T-helper 22 cell (primary cell): ENCODE data around the gene SKOR2.

Experiments used
- DNase-seq: peaks from one replicate; pipeline ENCODE4 v3.0.0-alpha.2; 2020; ENCODE audit warnings: low read depth

Gene SKOR2

GRCh38 chr18:47260120-47260923 is 8.9 kb upstream of the SKOR2 start:
- DNase-seq, result no peak

GRCh38 chr18:47254341-47254939 is 3.0 kb upstream of the SKOR2 start:
- no peak for DNase-seq

- DNase-seq, result no peak
These were observed 1.7 kb upstream of the SKOR2 start for GRCh38 chr18:47253101-47253654.

GRCh38 chr18:47250391-47251046 is 941 bp downstream of the SKOR2 start:
- DNase-seq, result no peak

- no peak for DNase-seq
These were observed 2.0 kb downstream of the SKOR2 start for GRCh38 chr18:47249314-47249981.

- no peak for DNase-seq
These were observed 2.7 kb downstream of the SKOR2 start for GRCh38 chr18:47248604-47249313.

GRCh38 chr18:47248115-47248603 is 3.3 kb downstream of the SKOR2 start:
- DNase-seq, result no peak

- no peak for DNase-seq
These were observed 3.9 kb downstream of the SKOR2 start for GRCh38 chr18:47247416-47248114.

GRCh38 chr18:47247036-47247415 is 4.4 kb downstream of the SKOR2 start:
- no peak for DNase-seq

- DNase-seq, result no peak
These were observed 5.2 kb downstream of the SKOR2 start for GRCh38 chr18:47246027-47246971.

- no peak for DNase-seq
These were observed 7.4 kb downstream of the SKOR2 start for GRCh38 chr18:47244086-47244485.

GRCh38 chr18:47235096-47235495 is 16.4 kb downstream of the SKOR2 start:
- no peak for DNase-seq

- no peak for DNase-seq
These were observed 24.8 kb downstream of the SKOR2 start for GRCh38 chr18:47226660-47227059.

- DNase-seq, result no peak
These were observed 35.8 kb downstream of the SKOR2 start for GRCh38 chr18:47215554-47216138.

GRCh38 chr18:47209171-47209570 is 42.3 kb downstream of the SKOR2 start:
- DNase-seq, result no peak

GRCh38 chr18:47206945-47207637 is 44.4 kb downstream of the SKOR2 start:
- no peak for DNase-seq

- no peak for DNase-seq
These were observed 46.4 kb downstream of the SKOR2 start for GRCh38 chr18:47204908-47205522.
